Measurements from ENCODE around the gene SLC22A7. TPM values are rescaled to one million over a fixed set of nuclear protein-coding genes. Genes with fewer than 3 reads are reported as not detected.

The SLC22A7 gene
- total and polyA plus RNA-seq, 2 of the 8 experiments (the other 6 are each of a cell fraction or from before 2014, with no cell fraction given), result not detected

DNA sequence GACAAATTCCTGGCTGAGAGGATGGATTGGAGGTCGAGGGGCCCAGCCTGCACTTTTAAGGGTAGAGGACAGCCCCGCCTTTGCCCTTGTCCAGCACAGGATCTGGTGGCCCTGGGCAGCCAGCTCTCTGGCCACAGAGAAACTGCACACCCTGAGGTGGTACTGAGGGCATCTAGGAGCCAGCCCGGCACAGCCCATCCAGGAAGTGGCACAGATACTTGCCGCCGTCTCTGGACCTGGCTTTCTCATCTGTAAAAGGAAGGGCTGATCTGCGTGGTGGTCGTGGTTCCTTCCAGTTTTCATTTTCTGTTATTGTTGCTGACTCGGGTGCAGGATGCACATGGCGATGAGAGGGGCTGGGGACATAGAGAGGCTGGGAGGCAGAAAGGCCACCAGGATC lies 16.0 kb upstream of the SLC22A7 start:
- Histone ChIP-seq H3K27me3 (replicated peaks in 1 of 4; ENCODE audit: control insufficient read depth in 3 of 4, extremely low read depth in 1 of 4, insufficient read depth in 3 of 4, low read length in 3 of 4) (peaks cover 0 to 28% (median 21%) of the 10 kb centered on the region in 4 experiments; a peak in 5 of 7 replicates), H3K14ac (ENCODE audit: insufficient read length) (no peak overlapping the region), H3K36me3 (ENCODE audit: control insufficient read depth in 2 of 4, insufficient read depth in 4 of 4, low read length in 3 of 4) (no peaks in the 10 kb centered on the region), H4K20me1 (replicated peaks in 1 of 2; ENCODE audit: control insufficient read depth in 1 of 2, insufficient read depth in 2 of 2, low read length in 2 of 2) (no peaks in the 10 kb centered on the region), H3K27ac (ENCODE audit: low read depth, low read length) (no peak overlapping the region), H2AK5ac (ENCODE audit: low read depth, low read length) (no peak overlapping the region), H4K8ac (ENCODE audit: extremely low read depth, insufficient read depth, low read length) (0 out of 2 replicates have a peak overlapping the region, but pooled peaks have one; percentile 7), H2BK15ac (ENCODE audit: low read length) (no peak overlapping the region), H3K23ac (ENCODE audit: insufficient read length) (no peak overlapping the region), H3K23me2 (ENCODE audit: low read depth, low read length) (no peaks in the 10 kb centered on the region; the same call in 1 of the 2 replicates), H3K4me1 (replicated peaks in 1 of 4; ENCODE audit: control insufficient read depth in 3 of 4, insufficient read depth in 4 of 4, low read length in 3 of 4) (peaks cover 4 to 23% (median 14%) of the 10 kb centered on the region in 4 experiments), H3K9me3 (ENCODE audit: insufficient read depth in 2 of 2, low read depth in 1 of 2, low read length in 1 of 2) (no peaks in the 10 kb centered on the region), H3K79me1 (ENCODE audit: low read depth, low read length) (no peaks in the 10 kb centered on the region), H3K4me3 (ENCODE audit: extremely low read depth in 1 of 4, insufficient read depth in 2 of 4, low read depth in 3 of 4, low read length in 4 of 4) (no peak overlapping the region), H3K79me2 (ENCODE audit: control insufficient read depth in 1 of 2, insufficient read depth in 2 of 2, low read length in 2 of 2) (no peaks in the 10 kb centered on the region), H2BK12ac (ENCODE audit: low read depth, low read length) (0 out of 2 replicates have a peak overlapping the region, but pooled peaks have one; percentile 50), H3K4ac (replicated peaks; ENCODE audit: insufficient read length, low read depth, low read length) (no peak overlapping the region), H4K5ac (ENCODE audit: insufficient read length, low read depth, low read length) (no peak overlapping the region), H2BK5ac (ENCODE audit: low read depth, low read length) (no peak overlapping the region), H2BK20ac (ENCODE audit: low read length) (no peak overlapping the region), H3K56ac (replicated peaks; ENCODE audit: insufficient read length, low read depth, low read length) (no peak overlapping the region), H3K9ac (replicated peaks in 1 of 4; ENCODE audit: extremely low read depth in 1 of 4, low read depth in 3 of 4, low read length in 3 of 4) (no peak overlapping the region), H2BK120ac (replicated peaks; ENCODE audit: low read depth, low read length) (no peak overlapping the region), H2AFZ (ENCODE audit: low read length) (no peak overlapping the region), H3K4me2 (ENCODE audit: insufficient read depth in 1 of 2, low read depth in 2 of 2, low read length in 2 of 2) (no peak overlapping the region), H3K18ac (ENCODE audit: extremely low read depth, low read length) (no peak overlapping the region), H4K91ac (replicated peaks; ENCODE audit: insufficient read length, low read length) (no peak overlapping the region)
- TF ChIP-seq TAF7 (optimal IDR thresholded peaks at IDR 0.05; ENCODE audit: borderline replicate concordance, low read depth, low read length) (no peak), GTF2F1 (IDR thresholded peaks at IDR 0.05; ENCODE audit: borderline replicate concordance, low read depth, low read length) (no peak), CREB1 (IDR thresholded peaks at IDR 0.05) (no peak), ZNF274 (IDR thresholded peaks at IDR 0.05; ENCODE audit: borderline replicate concordance, extremely low read depth, low read length) (no peak), CHD2 (IDR thresholded peaks at IDR 0.05; ENCODE audit: low read length) (no peak), PHF8 (conservative IDR thresholded peaks at IDR 0.05; ENCODE audit: low read depth, low read length) (no peak), TBP (IDR thresholded peaks at IDR 0.05; ENCODE audit: low read depth, low read length) (no peak), CTBP2 (IDR thresholded peaks at IDR 0.05; ENCODE audit: borderline replicate concordance, insufficient read depth, insufficient read length, low read length) (no peak)
- FAIRE-seq (no peak), DNase-seq (ENCODE audit: low read depth in 1 of 2, low spot score in 2 of 2) (no peak)
- WGBS, 2 experiments (ENCODE audit: extremely low coverage in 1 of 2, insufficient coverage in 1 of 2, insufficient read length in 1 of 2, insufficient replicate concordance in 2 of 2, low coverage in 1 of 2, low lambda C conversion rate in 2 of 2, missing lambda C conversion rate in 1 of 2), result 97% methylated on average over 9 of the region's 9 CpGs; no CpG with 5 or more reads in 1 of the 2 experiments
- CTCF ChIA-PET (ENCODE audit: partially characterized antibody), result interaction anchor here (0.6 to 3.9 kb wide), 5 partner anchors 18 to 151 kb away, joined by 3 to 20 read pairs (median 3); no protein-coding TSS in a partner anchor
- POLR2A ChIA-PET (ENCODE audit: partially characterized antibody), result interaction anchor here (0.9 to 1.9 kb wide), 4 partner anchors 10 to 32 kb away, joined by 4 to 6 read pairs (median 5); no protein-coding TSS in a partner anchor
